GM18508 (cell line): ENCODE results near the gene SH2D6.
"Not testable (repeated sequence)": the region's sequence is repeated elsewhere in the genome, so short reads cannot be mapped to it uniquely, and the experiment has no call there.

Experiments
- ATAC-seq: cut with Tn5 transposase; IDR thresholded peaks from one replicate; pipeline ENCODE4 v1.9.1; 2021; ENCODE audit warnings: moderate number of reproducible peaks; ENCODE audit not compliant: insufficient read depth, unreplicated experiment

Gene SH2D6

DNA sequence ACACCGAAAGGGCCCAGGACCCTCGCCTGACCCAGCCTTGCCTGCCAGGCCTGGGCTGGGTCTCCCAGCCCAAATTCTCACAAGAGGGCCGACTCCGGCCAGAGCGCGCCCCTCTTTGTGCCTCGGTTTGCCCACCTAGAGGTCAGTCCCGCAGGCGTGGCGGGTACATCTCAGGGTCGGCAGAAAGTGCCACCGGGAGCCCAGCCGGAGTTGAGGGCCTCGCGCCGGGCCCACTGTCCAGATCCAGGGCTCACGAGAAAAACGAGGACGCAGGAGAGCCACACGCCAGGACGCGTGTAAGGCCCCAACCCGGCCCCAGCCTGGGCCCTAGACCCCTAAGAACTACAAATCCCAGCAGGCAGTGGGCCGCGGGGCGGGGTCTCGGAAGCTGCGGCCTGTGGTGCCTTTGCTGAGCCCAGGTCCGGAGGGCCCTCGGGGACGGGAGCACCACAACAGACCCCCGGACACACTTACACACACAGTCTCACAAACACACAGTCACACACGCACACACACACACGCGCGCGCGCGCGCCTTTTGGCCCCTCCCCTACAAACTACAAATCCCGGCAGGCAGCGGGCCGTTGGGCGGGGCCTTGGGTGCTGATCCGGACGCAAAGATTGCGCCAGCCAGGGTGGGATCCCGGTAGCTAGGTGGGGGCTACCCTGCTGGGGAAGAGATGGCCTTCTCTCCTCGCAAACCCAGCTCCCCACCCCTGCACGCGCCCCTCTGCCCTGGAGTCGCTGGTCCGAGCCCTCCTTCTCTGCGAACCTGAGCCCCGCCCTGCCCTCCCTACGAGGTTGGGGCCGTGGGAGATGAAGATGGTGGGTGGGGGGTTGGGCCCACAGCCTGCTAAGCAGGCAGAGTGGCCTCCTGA, at the start of gene SH2D6:
Gene SH2D6 (plus strand): TSS at position 583 of the 877 bp plus-strand sequence. CDS start 10,752 bp downstream, outside the sequence.
- peak; percentile 57 for ATAC-seq

- ATAC-seq: no peak
Observed at GRCh38 chr2:85368921-85369320, 49.6 kb upstream of the SH2D6 start.

DNA sequence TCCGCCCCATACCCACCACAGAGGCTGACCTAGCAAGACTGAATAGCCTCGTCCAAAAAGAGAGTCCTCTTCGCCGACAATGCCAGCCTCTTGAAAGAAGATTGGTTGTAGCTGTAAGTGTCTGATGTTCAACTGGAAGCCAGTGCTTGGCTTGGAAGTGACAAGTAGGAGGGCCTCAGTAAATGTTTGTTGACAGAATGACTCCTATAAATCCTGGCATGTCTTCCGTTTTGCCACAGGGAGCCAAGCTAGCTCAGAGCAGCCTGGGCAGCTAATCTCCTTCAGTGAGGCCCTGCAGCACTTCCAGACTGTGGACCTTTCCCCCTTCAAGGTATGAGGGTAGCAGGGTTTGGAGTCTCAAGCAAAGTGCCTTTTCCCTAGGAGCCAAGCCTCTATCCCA, 49.0 kb upstream of the SH2D6 start:
- no peak for ATAC-seq

DNA sequence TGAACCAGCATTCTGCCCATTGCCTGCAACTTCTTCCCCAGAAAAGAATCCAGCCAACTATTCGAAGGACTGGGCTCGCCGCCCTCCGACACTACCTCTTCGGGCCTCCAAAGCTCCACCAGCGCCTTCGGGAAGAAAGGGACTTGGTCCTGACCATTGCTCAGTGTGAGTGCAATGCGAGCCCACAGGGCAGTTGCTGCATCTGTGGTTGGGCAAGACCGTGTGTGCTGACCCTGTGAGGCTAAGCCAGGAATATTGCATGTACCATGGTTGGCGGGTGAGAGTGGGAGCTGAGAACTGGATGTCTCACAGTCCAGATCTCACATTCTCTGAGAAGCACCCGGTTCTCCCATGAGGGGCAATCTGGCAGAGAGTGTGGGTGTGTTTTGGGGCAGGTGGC, 47.5 kb upstream of the SH2D6 start:
- ATAC-seq: no peak

GRCh38 chr2:85376291-85377065, 42.0 kb upstream of the SH2D6 start:
- no peak for ATAC-seq

- ATAC-seq: no peak
Observed at GRCh38 chr2:85377083-85377482, 41.4 kb upstream of the SH2D6 start.

GRCh38 chr2:85378257-85378656, 40.3 kb upstream of the SH2D6 start:
- ATAC-seq: no peak

DNA sequence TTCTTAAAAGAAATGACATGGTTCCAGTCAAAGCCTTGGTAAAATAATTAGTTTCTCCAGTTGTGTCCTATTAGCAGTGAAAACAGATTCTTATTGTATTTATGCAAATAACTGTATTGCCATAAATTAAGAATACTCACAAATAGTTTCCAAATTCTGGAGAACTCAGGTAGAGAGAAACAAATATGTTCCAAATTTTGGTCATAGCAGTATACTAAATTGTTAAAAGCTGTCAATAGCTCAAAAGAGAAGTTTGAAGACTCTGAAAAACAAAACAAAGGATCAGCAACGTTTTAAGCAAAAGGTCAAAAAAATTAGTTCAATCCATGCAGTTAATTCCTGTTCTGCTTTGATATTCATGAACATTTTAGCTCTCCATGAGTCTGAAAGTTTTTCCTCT, 38.5 kb upstream of the SH2D6 start:
- ATAC-seq: no peak

DNA sequence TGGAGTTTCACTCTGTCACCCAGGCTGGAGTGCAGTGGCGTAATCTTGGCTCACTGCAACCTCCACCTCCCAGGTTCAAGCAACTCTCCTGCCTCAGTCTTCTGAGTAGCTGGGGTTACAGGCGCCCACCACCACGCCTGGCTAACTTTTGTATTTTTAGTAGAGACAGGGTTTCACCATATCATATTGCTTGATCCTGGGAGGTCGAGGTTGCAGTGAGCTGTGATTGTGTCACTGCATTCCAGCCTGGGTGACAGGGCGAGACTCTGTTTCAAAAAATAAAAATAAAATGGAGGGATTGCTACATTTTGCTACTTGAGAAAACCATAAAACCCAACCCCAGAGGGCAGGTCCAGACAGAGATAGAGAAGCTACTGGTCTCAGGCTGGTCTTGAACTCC, 35.4 kb upstream of the SH2D6 start:
- not testable (repeated sequence) for ATAC-seq

DNA sequence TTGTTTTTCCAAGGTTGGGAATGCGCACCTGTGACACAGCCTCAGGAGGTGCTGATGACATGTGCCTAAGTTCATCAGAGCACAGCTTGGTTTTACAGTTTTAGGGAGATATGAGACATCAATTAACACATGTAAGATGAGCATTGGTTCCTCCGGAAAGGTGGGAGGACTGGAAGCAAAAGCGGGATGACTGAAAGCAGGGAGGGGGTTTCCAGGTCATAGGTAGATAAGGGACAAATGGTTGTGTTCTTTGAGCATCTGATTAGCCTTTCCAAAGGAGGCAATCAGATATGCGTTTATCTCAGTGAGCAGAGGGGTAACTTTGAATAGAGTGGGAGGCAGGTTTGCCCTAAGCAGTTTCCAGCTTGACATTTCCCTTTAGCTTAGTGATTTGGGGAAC, 34.7 kb upstream of the SH2D6 start:
- no peak for ATAC-seq

- ATAC-seq: no peak
Observed at GRCh38 chr2:85385746-85386145, 32.8 kb upstream of the SH2D6 start.

DNA sequence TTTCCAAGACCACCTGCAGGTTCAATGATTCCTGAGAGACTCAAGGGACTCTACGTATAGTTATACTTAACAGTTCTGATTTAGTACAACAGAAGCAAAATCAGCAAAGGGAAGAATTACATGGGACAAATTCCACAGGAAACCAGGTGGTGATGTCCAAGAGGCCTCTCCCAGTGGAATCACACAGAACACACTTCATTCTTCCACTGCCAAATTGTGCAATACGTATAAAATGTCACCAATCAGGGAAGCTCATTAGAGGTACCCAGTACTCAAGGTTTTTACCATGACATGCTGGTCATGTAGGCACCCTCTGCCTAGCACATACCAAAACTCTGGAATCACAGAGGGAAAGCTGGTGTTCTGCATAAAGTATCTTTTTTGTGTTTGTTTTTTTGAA, 30.8 kb upstream of the SH2D6 start:
- no peak for ATAC-seq

- ATAC-seq: no peak
Observed at GRCh38 chr2:85388878-85389538, 29.5 kb upstream of the SH2D6 start.

GRCh38 chr2:85390941-85391669, 27.4 kb upstream of the SH2D6 start:
- ATAC-seq: no peak

GRCh38 chr2:85393836-85394235, 24.7 kb upstream of the SH2D6 start:
- ATAC-seq: no peak

- no peak for ATAC-seq
Observed at GRCh38 chr2:85394261-85394681, 24.2 kb upstream of the SH2D6 start.

- no peak for ATAC-seq
Observed at GRCh38 chr2:85394976-85395375, 23.5 kb upstream of the SH2D6 start.

GRCh38 chr2:85395912-85396475, 22.5 kb upstream of the SH2D6 start:
- ATAC-seq: no peak

DNA sequence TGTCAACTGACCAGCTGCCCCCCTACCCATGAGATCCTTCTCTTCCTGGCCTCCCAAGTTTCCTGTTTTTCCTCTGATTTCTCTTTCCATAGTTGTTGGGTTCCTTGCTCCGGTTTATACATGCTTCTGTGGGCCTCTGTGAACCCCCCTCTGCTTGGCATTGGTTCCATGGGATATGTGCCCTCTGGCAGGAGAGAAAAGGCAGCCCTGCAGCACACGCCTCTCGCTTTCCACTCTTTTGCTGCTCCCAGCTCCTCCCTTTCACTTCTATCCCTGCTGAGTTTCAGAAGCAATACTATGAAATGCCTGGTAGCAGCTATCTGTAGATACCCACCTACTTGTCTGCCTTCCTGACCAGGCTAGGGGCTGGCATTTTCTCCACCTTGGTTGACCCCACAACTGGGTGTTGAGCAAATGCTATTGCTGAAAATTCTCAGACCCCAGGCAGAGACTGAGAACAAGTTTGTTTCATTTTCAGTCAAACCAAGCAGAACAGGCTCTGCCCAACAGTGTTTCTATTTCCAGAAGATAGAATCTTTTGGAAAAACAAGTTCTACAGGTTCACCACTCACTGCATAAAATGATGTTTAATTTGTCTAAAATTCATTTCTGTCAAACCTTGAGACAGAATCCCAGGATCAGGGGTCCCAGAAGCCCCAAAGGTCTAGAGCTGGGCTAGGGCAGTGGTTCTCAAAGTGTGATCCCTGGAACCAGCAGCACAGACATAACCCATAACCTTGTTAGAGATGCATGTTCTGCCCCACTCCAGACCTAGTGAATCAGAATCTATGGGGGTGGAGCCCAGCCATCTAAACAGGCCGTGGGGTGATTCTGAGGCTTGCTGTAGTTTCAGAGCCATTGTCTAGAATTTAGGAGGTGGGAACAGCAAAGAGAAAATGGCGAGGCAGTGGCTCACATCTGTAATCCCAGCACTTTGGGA, 21.7 kb upstream of the SH2D6 start:
- ATAC-seq: no peak
